Activated naive CD8-positive, alpha-beta T cell treated with anti-CD3 and anti-CD28 coated beads, Interleukin-2, amount 50 U/mL, for 24 hours (primary cell): ENCODE results near the gene STPG3.
"Not testable (repeated sequence)": the region's sequence is repeated elsewhere in the genome, so short reads cannot be mapped to it uniquely, and the experiment has no call there.

ENCODE experiments used
- ATAC-seq: fragments of 150-1000 bp; cut with Tn5 transposase; one replicate; pipeline ENCODE4 v1.10.0; 2021
- DNase-seq: peaks from one replicate; pipeline ENCODE4 v3.0.0; 2021
- H3K27ac Mint-ChIP-seq: one replicate; pipeline ENCODE4 v1.8.0; 2021; ENCODE audit warnings: mild to moderate bottlenecking, mixed read lengths
- H3K27me3 Mint-ChIP-seq: one replicate; pipeline ENCODE4 v1.8.0; 2021; ENCODE audit warnings: mixed read lengths
- H3K36me3 Mint-ChIP-seq: one replicate; pipeline ENCODE4 v1.8.0; 2021; ENCODE audit warnings: low read depth, mixed read lengths
- H3K4me1 Mint-ChIP-seq: one replicate; pipeline ENCODE4 v1.8.0; 2021; ENCODE audit warnings: mixed read lengths
- H3K4me3 Mint-ChIP-seq: one replicate; pipeline ENCODE4 v1.8.0; 2021; ENCODE audit warnings: mild to moderate bottlenecking, moderate library complexity, mixed read lengths
- H3K9me3 Mint-ChIP-seq: one replicate; pipeline ENCODE4 v1.8.0; 2021; ENCODE audit warnings: mixed read lengths

The STPG3 gene

DNA sequence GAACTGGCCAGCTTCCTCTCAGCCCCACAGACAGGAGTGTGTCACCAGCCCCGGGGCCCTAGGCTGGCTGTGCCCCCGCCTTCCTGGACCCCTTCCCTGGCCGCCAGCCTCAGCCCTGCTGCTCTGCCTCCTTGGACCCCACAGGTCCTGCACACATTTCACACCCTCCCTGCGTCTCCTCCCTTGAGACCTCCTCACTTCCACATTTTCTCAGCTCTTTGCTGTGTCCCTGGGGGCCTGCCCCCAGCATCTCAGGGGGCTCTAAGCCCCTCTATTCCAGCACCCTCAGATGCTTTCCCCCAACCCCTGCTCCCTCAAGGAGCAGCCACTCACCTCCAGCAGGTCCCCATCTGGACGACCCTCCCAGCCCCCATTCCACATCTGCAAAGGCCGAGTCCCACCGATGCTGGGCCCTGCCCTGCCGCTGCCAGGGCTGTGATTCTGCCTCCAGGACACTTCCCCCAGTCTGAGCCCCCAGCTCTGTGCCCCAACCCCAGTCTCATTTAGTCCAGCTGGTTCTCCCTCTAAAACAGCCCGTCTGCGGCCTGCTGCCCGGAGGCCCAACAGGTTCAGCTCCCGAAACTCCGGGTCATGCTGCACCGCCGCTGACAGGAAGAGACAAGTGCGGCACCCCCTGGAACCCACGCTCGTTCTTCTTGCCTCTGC, 16.2 kb upstream of the STPG3 start:
- DNase-seq = no peak
- Mint-ChIP-seq H3K4me3 (no peak overlapping the region), H3K27ac (no peak overlapping the region), H3K9me3 (no peaks in the 10 kb centered on the region), H3K4me1 (peaks cover 19% of the 10 kb centered on the region), H3K27me3 (no peaks in the 10 kb centered on the region), H3K36me3 (no peaks in the 10 kb centered on the region)
- ATAC-seq = no peak

- Mint-ChIP-seq H3K27ac (no peak overlapping the region), H3K27me3 (no peaks in the 10 kb centered on the region), H3K9me3 (no peaks in the 10 kb centered on the region), H3K4me1 (peaks cover 19% of the 10 kb centered on the region), H3K4me3 (no peak overlapping the region), H3K36me3 (no peaks in the 10 kb centered on the region)
- ATAC-seq = no peak
- no peak for DNase-seq
Measured at GRCh38 chr9:137235424-137236237, 15.5 kb upstream of the STPG3 start.

GRCh38 chr9:137236238-137236935, 14.7 kb upstream of the STPG3 start:
- DNase-seq = peak; percentile 97
- H3K4me3 Mint-ChIP-seq = no peak overlapping the region
- no peak overlapping the region for H3K27ac Mint-ChIP-seq
- ATAC-seq = peak; percentile 31
- H3K27me3 Mint-ChIP-seq = peaks cover 3% of the 10 kb centered on the region
- peaks cover 22% of the 10 kb centered on the region for H3K4me1 Mint-ChIP-seq
- no peaks in the 10 kb centered on the region for H3K9me3 Mint-ChIP-seq
- H3K36me3 Mint-ChIP-seq = peaks cover 4% of the 10 kb centered on the region

DNA sequence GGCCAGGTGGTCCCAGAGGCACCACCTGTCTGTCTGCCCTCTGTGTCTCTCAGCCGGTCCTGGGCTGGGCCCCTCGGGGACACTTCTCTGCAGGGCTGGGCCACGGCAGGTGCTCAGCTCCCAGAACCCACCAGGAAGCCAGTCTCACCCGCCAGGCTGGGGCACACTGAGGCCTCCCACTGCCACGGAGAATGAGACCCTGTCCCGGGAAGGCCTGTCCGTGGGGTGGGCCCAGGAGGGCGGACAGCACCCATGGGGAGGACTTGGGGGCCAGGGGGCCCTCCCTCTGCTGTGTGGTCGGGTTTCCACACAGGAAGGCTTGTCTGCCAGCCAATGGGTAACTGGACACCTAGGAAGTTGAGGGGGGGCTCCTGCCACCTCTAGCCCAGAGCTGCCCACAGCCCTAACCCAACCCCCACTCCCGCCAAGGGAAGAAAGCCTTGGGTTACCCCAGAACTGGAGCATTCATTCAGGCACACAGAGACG, 14.1 kb upstream of the STPG3 start:
- Mint-ChIP-seq H3K4me3 (no peak overlapping the region), H3K27me3 (peaks cover 3% of the 10 kb centered on the region), H3K36me3 (peaks cover 6% of the 10 kb centered on the region), H3K27ac (no peak overlapping the region), H3K4me1 (peaks cover 24% of the 10 kb centered on the region), H3K9me3 (no peaks in the 10 kb centered on the region)
- ATAC-seq = no peak
- no peak for DNase-seq

DNA sequence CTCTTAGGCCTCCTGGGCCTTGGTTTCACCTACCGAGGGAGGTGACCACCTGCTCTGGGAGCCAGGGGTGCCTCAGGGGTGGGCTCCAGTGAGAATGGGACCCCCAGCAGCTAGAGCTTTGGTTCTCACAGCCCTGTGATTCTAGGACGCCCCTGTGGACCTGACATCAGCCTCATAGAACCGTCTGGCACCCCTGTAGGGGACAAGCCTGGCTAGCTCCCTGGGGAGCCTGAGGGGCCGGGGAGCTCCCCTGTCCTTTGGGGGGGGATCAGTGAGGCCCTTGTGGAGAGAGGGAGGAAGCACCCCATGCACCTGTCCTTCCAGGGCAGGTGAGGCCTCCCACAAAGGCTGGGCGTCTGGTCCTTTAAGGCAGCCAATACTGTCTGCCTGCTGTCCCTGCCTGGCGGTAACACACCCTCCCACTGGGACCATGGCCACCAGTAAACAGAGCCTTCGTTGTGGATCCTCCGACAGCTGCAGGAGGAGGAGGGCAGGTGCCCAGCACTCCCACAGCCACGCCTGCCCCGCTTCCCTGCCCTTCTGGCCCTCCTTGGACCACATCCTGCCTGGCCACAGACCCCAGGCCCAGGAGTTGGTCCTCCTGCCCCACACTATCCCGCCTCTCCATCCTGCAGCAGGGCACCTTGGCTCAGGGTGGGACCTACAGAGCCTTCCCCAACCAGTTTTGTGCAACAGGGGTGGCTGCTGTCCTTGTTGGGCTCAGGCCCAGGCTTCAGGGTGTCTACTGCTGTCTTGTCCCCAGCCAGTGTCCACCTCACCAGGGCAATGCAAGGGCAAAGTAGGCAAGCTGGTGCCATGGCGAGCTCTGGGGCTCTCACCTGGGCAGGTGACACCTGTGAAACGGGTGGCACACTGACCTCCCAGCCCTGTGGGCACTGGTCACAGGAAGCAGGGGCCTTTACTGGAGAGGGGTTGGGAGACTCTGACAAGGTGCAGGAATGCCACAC, 13.0 kb upstream of the STPG3 start:
- peaks cover 34% of the 10 kb centered on the region for H3K4me1 Mint-ChIP-seq
- no peak overlapping the region for H3K27ac Mint-ChIP-seq
- no peak for ATAC-seq
- peaks cover 17% of the 10 kb centered on the region for H3K36me3 Mint-ChIP-seq
- no peak for DNase-seq
- H3K4me3 Mint-ChIP-seq = no peak overlapping the region
- H3K9me3 Mint-ChIP-seq = no peaks in the 10 kb centered on the region
- peaks cover 3% of the 10 kb centered on the region for H3K27me3 Mint-ChIP-seq

GRCh38 chr9:137239541-137240200, 11.4 kb upstream of the STPG3 start:
- H3K27ac Mint-ChIP-seq = peak overlapping the region; percentile 42
- H3K9me3 Mint-ChIP-seq, ATAC-seq, H3K27me3 Mint-ChIP-seq, DNase-seq: not testable (repeated sequence)
- peaks cover 25% of the 10 kb centered on the region for H3K36me3 Mint-ChIP-seq
- peaks cover 37% of the 10 kb centered on the region for H3K4me1 Mint-ChIP-seq
- H3K4me3 Mint-ChIP-seq = peak overlapping the region; percentile 88

- peak overlapping the region; percentile 88 for H3K4me3 Mint-ChIP-seq
Measured at GRCh38 chr9:137240318-137240840, 10.7 kb upstream of the STPG3 start.

GRCh38 chr9:137240841-137241489, 10.1 kb upstream of the STPG3 start, which contains the start of gene TUBB4B:
Gene TUBB4B (plus strand): TSS chr9:137241287. CDS start chr9:137241361, 74 bp downstream.
- peaks cover 25% of the 10 kb centered on the region for H3K36me3 Mint-ChIP-seq
- peak within 1 kb of the TSS; percentile 88 for H3K4me3 Mint-ChIP-seq
- H3K27me3 Mint-ChIP-seq = peaks cover 3% of the 10 kb centered on the region
- ATAC-seq (peak; percentile 84), DNase-seq (peak; percentile 95)
- H3K9me3 Mint-ChIP-seq = no peaks in the 10 kb centered on the region
- H3K4me1 Mint-ChIP-seq = peaks cover 33% of the 10 kb centered on the region
- H3K27ac Mint-ChIP-seq = peak within 1 kb of the TSS; percentile 97

More at GRCh38 chr9:137240318-137240840, 10.7 kb upstream of the STPG3 start:
- Mint-ChIP-seq H3K36me3 (peaks cover 25% of the 10 kb centered on the region), H3K4me1 (peaks cover 34% of the 10 kb centered on the region), H3K27ac (peak overlapping the region; percentile 42), H3K27me3 (peaks cover 3% of the 10 kb centered on the region), H3K9me3 (no peaks in the 10 kb centered on the region)
- peak; percentile 70 for DNase-seq
- peak; percentile 20 for ATAC-seq

GRCh38 chr9:137241490-137242268, 9.4 kb upstream of the STPG3 start:
- H3K4me1 Mint-ChIP-seq = peaks cover 33% of the 10 kb centered on the region
- DNase-seq (peak; percentile 71), ATAC-seq (peak; percentile 8)
- H3K4me3 Mint-ChIP-seq = peak overlapping the region; percentile 88
- peak overlapping the region; percentile 97 for H3K27ac Mint-ChIP-seq
- peaks cover 25% of the 10 kb centered on the region for H3K36me3 Mint-ChIP-seq
- no peaks in the 10 kb centered on the region for H3K9me3 Mint-ChIP-seq
- H3K27me3 Mint-ChIP-seq = peaks cover 3% of the 10 kb centered on the region

DNA sequence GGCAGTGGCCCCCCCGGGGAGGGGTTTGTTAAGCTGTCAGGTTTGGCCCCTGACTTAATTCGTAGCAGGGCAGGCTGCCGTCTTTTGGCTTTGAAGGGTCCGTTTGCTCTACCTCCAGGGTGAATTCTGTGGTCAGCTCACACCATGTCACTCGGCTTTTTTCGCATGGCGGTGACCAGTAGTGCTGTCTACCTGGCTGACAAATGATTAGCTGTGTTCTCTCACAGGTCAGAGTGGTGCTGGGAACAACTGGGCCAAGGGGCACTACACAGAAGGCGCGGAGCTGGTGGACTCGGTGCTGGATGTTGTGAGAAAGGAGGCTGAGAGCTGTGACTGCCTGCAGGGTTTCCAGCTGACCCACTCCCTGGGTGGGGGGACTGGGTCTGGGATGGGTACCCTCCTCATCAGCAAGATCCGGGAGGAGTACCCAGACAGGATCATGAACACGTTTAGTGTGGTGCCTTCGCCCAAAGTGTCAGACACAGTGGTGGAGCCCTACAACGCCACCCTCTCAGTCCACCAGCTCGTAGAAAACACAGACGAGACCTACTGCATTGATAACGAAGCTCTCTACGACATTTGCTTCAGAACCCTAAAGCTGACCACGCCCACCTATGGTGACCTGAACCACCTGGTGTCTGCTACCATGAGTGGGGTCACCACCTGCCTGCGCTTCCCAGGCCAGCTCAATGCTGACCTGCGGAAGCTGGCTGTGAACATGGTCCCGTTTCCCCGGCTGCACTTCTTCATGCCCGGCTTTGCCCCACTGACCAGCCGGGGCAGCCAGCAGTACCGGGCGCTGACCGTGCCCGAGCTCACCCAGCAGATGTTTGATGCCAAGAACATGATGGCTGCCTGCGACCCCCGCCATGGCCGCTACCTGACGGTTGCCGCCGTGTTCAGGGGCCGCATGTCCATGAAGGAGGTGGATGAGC, 8.6 kb upstream of the STPG3 start:
- no peak for DNase-seq
- Mint-ChIP-seq H3K27me3 (peaks cover 3% of the 10 kb centered on the region), H3K36me3 (peaks cover 25% of the 10 kb centered on the region), H3K4me1 (peaks cover 31% of the 10 kb centered on the region), H3K9me3 (no peaks in the 10 kb centered on the region), H3K4me3 (peak overlapping the region; percentile 83), H3K27ac (peak overlapping the region; percentile 88)
- ATAC-seq = no peak

DNA sequence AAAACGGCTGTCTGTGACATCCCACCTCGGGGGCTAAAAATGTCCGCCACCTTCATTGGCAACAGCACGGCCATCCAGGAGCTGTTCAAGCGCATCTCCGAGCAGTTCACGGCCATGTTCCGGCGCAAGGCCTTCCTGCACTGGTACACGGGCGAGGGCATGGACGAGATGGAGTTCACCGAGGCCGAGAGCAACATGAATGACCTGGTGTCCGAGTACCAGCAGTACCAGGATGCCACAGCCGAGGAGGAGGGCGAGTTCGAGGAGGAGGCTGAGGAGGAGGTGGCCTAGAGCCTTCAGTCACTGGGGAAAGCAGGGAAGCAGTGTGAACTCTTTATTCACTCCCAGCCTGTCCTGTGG, 7.8 kb upstream of the STPG3 start:
- peaks cover 29% of the 10 kb centered on the region for H3K4me1 Mint-ChIP-seq
- peak overlapping the region; percentile 88 for H3K27ac Mint-ChIP-seq
- H3K9me3 Mint-ChIP-seq, ATAC-seq, H3K27me3 Mint-ChIP-seq, DNase-seq: not testable (repeated sequence)
- H3K4me3 Mint-ChIP-seq = peak overlapping the region; percentile 83
- peaks cover 25% of the 10 kb centered on the region for H3K36me3 Mint-ChIP-seq
